ENCODE data around the gene SSU72. TPM values are rescaled to one million over a fixed set of nuclear protein-coding genes. Genes with fewer than 3 reads are reported as not detected.
"Not testable (repeated sequence)": the region's sequence is repeated elsewhere in the genome, so short reads cannot be mapped to it uniquely, and the experiment has no call there.

SSU72 gene
- total RNA-seq, 2 experiments from 2014 or later = 128 to 130 TPM

- Mint-ChIP-seq H3K27ac (no peak overlapping the region), H3K9me3 (no peaks in the 10 kb centered on the region), H3K4me1 (peaks cover 4% of the 10 kb centered on the region), H3K4me3 (no peak overlapping the region), H3K36me3 (ENCODE audit: low read depth) (peaks cover 8% of the 10 kb centered on the region), H3K27me3 (no peaks in the 10 kb centered on the region)
- DNase-seq = no peak
- ChIA-PET POLR2A (no interaction called here), CTCF (no interaction called here)
Observed at GRCh38 chr1:1538334-1538733, 36.3 kb downstream of the SSU72 start.

DNA sequence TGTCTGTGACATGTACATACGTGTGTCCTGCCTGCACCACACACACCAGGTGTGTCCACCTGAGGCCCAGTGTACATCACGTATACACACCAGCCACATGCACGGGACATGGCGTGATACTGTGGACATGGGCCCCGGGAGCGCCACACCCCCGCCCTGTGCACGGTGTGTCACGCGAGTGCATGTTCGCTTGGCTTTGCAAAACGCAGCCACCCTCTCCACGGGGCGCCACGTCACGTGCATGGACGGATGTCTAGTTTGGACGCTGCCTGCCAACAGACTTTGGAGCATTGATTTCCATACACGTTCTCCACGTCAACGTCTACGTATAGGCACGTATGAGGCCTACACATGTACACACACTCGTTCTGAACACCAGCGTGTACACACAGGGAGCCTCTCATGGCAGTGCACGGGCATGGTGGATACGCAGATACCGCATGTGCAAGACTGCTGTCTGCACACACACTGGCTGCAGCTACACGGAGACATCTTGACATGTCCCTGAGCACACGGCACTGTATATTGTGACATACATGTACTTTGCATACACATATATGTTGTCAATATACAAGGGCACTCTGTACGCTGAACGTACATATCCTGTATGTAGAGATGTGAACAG is 36.9 kb downstream of the SSU72 start:
- POLR2A ChIA-PET = no interaction called here

DNA sequence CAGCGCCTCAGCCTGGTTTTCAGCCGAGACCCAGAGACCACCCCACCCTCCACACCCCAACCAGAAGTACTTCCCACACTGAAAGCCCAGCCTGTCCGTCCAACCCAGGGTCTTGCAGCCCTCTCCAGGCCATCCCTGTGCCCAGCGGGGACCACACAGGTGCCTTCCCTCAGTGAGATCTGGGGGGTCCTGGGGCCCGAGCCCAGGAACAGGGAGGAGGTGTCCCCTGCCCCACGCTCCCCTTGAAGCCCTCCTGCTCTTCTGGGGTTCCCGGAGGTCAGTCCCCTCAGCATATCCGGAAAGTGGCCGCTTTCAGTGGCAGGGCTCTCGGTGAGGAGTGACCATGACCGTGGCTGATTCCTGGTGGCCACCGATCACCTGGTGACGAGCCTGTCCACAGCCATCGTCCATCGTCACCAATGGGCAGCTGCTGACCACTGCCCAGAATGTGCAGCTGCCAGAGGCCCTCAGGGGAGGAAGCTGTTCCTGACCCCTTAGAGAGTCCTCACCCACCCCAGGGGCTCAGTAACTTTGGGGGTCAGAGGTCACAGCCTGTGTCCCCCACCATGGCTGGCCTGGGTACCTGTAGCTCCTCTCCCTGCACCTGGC is 37.6 kb downstream of the SSU72 start:
- H3K4me3 Mint-ChIP-seq = no peak overlapping the region
- ChIA-PET POLR2A (no interaction called here), CTCF (no interaction called here)
- H3K4me1 Mint-ChIP-seq = peaks cover 4% of the 10 kb centered on the region
- H3K27ac Mint-ChIP-seq = no peak overlapping the region
- DNase-seq = no peak
- no peaks in the 10 kb centered on the region for H3K27me3 Mint-ChIP-seq
- H3K9me3 Mint-ChIP-seq = peaks cover 2% of the 10 kb centered on the region
- peaks cover 5% of the 10 kb centered on the region for H3K36me3 Mint-ChIP-seq (ENCODE audit: low read depth)

More for the DNA sequence above, 36.9 kb downstream of the SSU72 start:
- Mint-ChIP-seq H3K4me3 (no peak overlapping the region), H3K36me3 (ENCODE audit: low read depth) (peaks cover 5% of the 10 kb centered on the region), H3K9me3 (no peaks in the 10 kb centered on the region), H3K27ac (no peak overlapping the region), H3K4me1 (peaks cover 4% of the 10 kb centered on the region), H3K27me3 (no peaks in the 10 kb centered on the region)
- CTCF ChIA-PET = no interaction called here
- no peak for DNase-seq

DNA sequence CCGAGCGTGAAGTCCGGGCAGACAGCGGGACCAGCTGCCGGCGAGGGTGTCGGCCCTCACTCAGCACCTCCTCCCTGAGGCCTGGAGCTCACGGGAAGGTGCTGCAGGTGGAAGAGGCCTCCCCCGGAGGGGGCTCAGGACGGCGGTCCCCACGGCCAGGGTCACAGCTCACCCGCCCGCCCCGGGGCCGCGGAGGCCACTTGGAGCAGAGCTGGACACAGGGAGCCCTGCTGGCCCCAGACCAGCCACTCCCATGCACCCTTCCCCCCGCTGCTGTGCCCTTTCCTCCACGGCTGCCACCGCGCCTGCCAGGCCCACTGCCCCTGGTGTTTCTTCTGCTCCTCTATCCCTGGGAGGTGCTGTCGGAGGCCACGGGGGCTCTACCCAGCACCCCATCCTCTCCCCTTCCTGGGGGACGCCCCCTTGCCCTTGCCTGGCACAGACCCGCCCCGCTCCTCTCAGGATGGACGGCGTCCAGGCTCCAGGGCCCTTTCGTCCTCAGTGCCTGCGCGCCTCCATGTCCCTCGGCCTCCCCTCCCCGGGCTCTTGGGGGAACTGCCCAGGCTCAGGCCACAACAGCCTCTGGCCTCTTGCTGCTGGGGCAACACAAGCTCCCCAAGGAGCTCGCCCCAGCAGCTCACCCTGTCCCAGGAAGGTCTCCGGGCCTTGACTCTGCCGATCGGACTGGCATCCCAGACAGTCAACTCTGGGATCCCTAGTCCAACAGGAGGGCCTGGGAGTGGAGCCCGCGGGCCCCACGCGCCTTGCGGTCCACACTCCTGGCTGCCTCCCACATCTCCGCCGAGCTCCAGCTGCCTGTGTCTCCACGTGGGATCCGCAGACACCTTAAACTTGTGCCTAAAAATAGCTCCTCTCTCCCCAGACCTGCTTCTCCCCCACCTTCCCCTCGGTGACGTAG is 38.4 kb downstream of the SSU72 start:
- ChIA-PET POLR2A (no interaction called here), CTCF (interaction anchor here (0.5 to 0.7 kb wide), 2 partner anchors 34 to 1445 kb away, joined by 3 read pairs; no protein-coding TSS in a partner anchor)
- no peaks in the 10 kb centered on the region for H3K27me3 Mint-ChIP-seq
- H3K36me3 Mint-ChIP-seq (ENCODE audit: low read depth) = peaks cover 5% of the 10 kb centered on the region
- no peak overlapping the region for H3K4me3 Mint-ChIP-seq
- no peak for DNase-seq
- H3K9me3 Mint-ChIP-seq = peaks cover 5% of the 10 kb centered on the region
- peaks cover 1% of the 10 kb centered on the region for H3K4me1 Mint-ChIP-seq
- no peak overlapping the region for H3K27ac Mint-ChIP-seq

DNA sequence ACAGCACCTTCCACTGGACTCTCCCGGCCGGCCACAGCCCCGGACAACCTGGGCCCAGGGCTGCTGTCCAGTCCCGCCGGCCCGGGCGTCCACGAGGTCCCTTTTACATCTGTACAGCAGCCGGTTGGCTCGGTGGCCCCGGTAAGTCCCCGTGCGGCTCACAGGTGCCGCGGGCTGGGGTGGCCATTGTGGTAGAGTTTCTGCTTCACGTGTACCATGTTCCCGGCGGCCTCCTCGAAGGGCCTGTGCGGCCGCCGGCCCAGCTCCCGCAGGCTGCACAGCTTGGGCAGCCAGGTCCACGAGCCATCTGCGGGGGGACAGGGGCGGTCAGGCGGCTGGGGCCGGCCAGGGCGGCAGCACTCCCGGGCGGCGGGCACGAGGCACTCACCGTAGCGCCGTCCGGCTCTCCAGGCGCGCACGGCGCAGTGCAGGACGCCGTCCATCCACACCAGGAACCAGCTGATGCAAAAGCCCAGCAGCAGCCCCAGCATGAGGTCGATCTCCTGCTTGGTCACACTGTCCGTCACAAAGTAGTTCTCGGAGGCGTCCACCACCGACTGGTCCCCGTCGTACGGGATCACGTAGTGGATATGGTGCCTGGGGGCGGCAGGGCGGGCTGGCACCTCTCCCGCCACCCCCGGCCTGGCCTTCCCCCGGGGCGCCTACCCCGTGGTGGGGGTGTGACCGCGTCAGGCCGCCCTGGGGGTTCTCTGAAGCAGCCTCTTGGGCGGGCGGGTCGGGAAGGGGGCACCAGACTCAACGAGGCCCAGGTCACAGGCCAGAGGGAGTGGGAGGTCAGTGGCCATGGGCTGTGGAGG is 39.3 kb downstream of the SSU72 start:
- Mint-ChIP-seq H3K27me3 (no peaks in the 10 kb centered on the region), H3K36me3 (ENCODE audit: low read depth) (peaks cover 10% of the 10 kb centered on the region), H3K4me3 (no peak overlapping the region), H3K9me3 (peaks cover 5% of the 10 kb centered on the region), H3K4me1 (peaks cover 1% of the 10 kb centered on the region), H3K27ac (no peak overlapping the region)
- ChIA-PET CTCF (interaction anchor here (0.7 kb wide), 1 partner anchor 33 kb away, joined by 3 read pairs; no protein-coding TSS in a partner anchor), POLR2A (no interaction called here)
- DNase-seq = no peak

DNA sequence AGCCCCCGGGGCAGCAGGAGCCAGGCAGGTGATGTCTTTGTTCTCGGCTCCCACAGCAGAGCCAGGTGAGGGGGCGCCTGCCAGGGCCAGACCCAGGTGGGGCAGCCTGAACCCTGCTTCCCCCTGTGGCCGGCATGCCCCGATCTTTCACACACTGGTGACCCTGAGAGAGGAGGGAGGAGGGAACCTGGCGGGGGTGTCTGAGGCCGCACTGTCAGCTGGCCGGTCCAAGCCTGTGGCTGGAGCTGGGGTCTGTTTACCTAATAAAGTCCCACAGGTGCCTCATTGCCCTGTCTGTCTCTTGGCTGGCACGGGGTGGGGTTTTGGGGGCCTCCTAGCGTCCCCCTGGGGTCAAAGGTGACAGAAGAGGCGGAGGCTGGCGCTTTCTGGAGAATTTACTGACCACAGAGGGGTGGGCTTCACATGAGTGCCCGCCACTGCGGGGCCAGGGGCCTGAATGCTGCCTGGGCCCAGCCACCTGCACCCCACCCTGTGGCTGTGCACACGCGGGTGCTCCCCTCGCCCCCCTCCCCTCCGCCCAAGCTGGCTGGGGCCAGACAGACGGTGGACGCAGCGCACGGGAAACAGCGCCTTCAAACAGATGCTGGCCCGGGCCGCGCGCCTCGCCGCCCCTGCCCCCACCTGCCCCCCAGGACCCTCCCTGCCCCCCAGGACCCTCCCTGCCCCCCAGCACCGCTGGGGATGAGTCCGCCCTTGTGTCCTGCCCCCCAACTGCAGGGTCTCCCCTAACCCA is 40.1 kb downstream of the SSU72 start:
- H3K4me3 Mint-ChIP-seq = no peak overlapping the region

GRCh38 chr1:1533894-1534291 is 40.8 kb downstream of the SSU72 start:
- CTCF ChIA-PET, H3K4me3 Mint-ChIP-seq, H3K4me1 Mint-ChIP-seq, H3K9me3 Mint-ChIP-seq, POLR2A ChIA-PET, DNase-seq, H3K27ac Mint-ChIP-seq, H3K27me3 Mint-ChIP-seq: not testable (repeated sequence)
- peaks cover 21% of the 10 kb centered on the region for H3K36me3 Mint-ChIP-seq (ENCODE audit: low read depth)

More for the DNA sequence above, 40.1 kb downstream of the SSU72 start:
- Mint-ChIP-seq H3K27me3 (no peaks in the 10 kb centered on the region), H3K36me3 (ENCODE audit: low read depth) (peaks cover 18% of the 10 kb centered on the region), H3K27ac (no peak overlapping the region), H3K9me3 (peaks cover 5% of the 10 kb centered on the region), H3K4me1 (peaks cover 1% of the 10 kb centered on the region)
- POLR2A ChIA-PET = no interaction called here
- DNase-seq = no peak
- CTCF ChIA-PET = interaction anchor here (0.6 kb wide), 1 partner anchor 334 kb away, joined by 3 read pairs; no protein-coding TSS in a partner anchor

GRCh38 chr1:1533176-1533893 is 41.3 kb downstream of the SSU72 start:
- H3K9me3 Mint-ChIP-seq, H3K4me1 Mint-ChIP-seq, H3K27ac Mint-ChIP-seq, CTCF ChIA-PET, H3K27me3 Mint-ChIP-seq, POLR2A ChIA-PET, DNase-seq, H3K4me3 Mint-ChIP-seq: not testable (repeated sequence)
- peaks cover 22% of the 10 kb centered on the region for H3K36me3 Mint-ChIP-seq (ENCODE audit: low read depth)

GRCh38 chr1:1531947-1532346 is 42.7 kb downstream of the SSU72 start:
- Mint-ChIP-seq H3K4me3 (no peak overlapping the region), H3K27ac (no peak overlapping the region), H3K36me3 (ENCODE audit: low read depth) (peaks cover 28% of the 10 kb centered on the region), H3K9me3 (peaks cover 5% of the 10 kb centered on the region), H3K4me1 (no peaks in the 10 kb centered on the region), H3K27me3 (no peaks in the 10 kb centered on the region)
- CTCF ChIA-PET = interaction anchor here (0.6 kb wide), 1 partner anchor 98 kb away, joined by 3 read pairs; no protein-coding TSS in a partner anchor
- POLR2A ChIA-PET = no interaction called here
- no peak for DNase-seq

DNA sequence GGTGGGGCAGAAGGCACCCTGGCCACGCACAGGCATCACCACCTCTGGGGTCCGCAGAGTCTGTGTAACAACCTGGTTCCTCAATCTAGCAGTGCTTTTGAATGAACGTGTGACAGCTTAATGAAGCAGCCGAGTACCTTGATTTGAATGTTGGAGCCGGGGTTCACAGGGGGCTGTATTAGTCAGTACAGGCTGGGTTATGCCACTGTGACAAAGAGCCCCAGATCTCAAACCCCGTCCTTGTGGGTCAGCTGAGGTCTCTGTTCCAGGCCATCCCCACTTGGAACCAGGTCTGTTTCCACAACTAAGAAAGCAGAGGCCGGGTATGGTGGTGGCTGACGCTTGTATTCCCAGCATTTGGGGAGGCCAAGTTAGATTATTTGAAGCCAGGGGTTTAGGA is 44.7 kb downstream of the SSU72 start:
- Mint-ChIP-seq H3K4me1 (no peaks in the 10 kb centered on the region), H3K27ac (no peak overlapping the region), H3K36me3 (ENCODE audit: low read depth) (peaks cover 28% of the 10 kb centered on the region), H3K27me3 (no peaks in the 10 kb centered on the region), H3K9me3 (peaks cover 5% of the 10 kb centered on the region), H3K4me3 (no peak overlapping the region)
- ChIA-PET CTCF (interaction anchor here (0.6 to 1.0 kb wide), 2 partner anchors 67 to 79 kb away, joined by 3 to 4 read pairs; no protein-coding TSS in a partner anchor), POLR2A (no interaction called here)
- DNase-seq = no peak

DNA sequence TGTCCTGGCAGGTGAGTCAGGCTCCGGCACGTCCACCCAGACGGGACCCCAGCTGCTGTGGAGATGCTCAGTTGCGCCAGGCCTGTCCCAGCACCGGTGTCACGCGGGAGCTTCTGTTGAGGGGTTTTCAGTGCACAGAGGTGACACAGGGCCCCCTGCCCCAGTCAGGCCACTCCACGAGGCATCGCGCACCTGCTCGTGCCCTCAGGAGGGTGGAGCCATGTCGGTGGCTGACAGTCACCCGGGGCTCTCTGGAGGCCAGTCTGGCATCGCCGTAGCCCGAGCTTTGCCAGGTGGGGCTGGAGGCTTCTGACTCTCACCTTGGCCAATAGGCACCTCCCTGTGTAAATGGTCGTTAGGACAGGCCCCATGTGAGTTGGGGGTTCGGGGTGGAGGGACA is 45.3 kb downstream of the SSU72 start:
- no peaks in the 10 kb centered on the region for H3K4me1 Mint-ChIP-seq
- H3K27ac Mint-ChIP-seq = no peak overlapping the region
- H3K36me3 Mint-ChIP-seq (ENCODE audit: low read depth) = peaks cover 28% of the 10 kb centered on the region
- ChIA-PET POLR2A (no interaction called here), CTCF (interaction anchor here (1.0 kb wide), 1 partner anchor 68 kb away, joined by 3 read pairs; no protein-coding TSS in a partner anchor)
- peaks cover 5% of the 10 kb centered on the region for H3K9me3 Mint-ChIP-seq
- no peak for DNase-seq
- no peaks in the 10 kb centered on the region for H3K27me3 Mint-ChIP-seq
- no peak overlapping the region for H3K4me3 Mint-ChIP-seq

All from activated CD4-positive, alpha-beta T cell treated with anti-CD3 and anti-CD28 coated beads, Interleukin-2, amount 10 ng/mL, durations not matched to agents 7 days and 5 days (primary cell).